ENCODE measurements around the gene CARD6.

CARD6 gene

DNA sequence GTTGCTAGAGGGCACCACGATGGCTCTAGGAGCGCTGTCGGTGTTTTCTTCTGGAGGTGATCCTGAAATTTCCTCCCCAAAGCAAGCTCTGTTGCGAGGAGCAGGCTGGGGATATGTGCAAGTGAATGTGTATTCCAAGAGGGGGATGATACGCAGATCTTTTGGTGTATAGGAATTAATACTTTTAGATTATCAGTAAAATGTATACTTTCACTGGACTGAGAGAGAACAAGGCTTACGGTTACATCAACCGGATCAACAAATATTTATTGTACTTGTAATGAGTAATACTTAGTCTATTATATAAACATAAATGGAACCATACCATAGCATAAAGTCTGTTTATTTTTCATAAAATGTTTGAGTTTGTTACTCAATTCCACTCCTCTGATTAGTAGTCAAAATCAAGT is 42.4 kb upstream of the CARD6 start:
- Histone ChIP-seq H3K4me1 (ENCODE audit: low read length) (0 out of 2 replicates have a peak, but pooled peaks cover 4% of the 10 kb centered on the region), H4K20me1 (ENCODE audit: insufficient read depth, low read length) (peaks cover 5% of the 10 kb centered on the region; the same call in 1 of the 2 replicates), H3K4me2 (ENCODE audit: low read depth, low read length) (peak overlapping the region; percentile 68; the same call in 1 of the 2 replicates), H3K9ac (ENCODE audit: low read length) (peak overlapping the region; percentile 46; the same call in 1 of the 2 replicates), H3F3A (ENCODE audit: insufficient read depth, low read length) (0 out of 2 replicates have a peak, but pooled peaks cover 4% of the 10 kb centered on the region), H3K79me2 (ENCODE audit: low read length) (peaks cover 36% of the 10 kb centered on the region), H3K36me3 (replicated peaks; ENCODE audit: insufficient read depth, low read length) (no peaks in the 10 kb centered on the region), H3K27me3 (replicated peaks; ENCODE audit: insufficient read depth, low read length) (peaks cover 11% of the 10 kb centered on the region), H3K9me2 (replicated peaks; ENCODE audit: insufficient read depth, low read length) (no peaks in the 10 kb centered on the region), H3K4me3 (ENCODE audit: low read length) (peak overlapping the region; percentile 68), H3K27ac (ENCODE audit: low read length) (no peak overlapping the region), H3K9me3 (replicated peaks; ENCODE audit: insufficient read depth, low read length) (no peaks in the 10 kb centered on the region), H2AFZ (ENCODE audit: low read length) (peak overlapping the region; percentile 81; the same call in 1 of the 2 replicates)
- DNase-seq: peak; percentile 56
- TF ChIP-seq EZH2 (optimal IDR thresholded peaks at IDR 0.05; ENCODE audit: low read depth, low read length) (no peak), EZH2phosphoT487 (IDR thresholded peaks at IDR 0.05; ENCODE audit: low read length) (no peak)
- TF ChIP-seq, protein P1, sequence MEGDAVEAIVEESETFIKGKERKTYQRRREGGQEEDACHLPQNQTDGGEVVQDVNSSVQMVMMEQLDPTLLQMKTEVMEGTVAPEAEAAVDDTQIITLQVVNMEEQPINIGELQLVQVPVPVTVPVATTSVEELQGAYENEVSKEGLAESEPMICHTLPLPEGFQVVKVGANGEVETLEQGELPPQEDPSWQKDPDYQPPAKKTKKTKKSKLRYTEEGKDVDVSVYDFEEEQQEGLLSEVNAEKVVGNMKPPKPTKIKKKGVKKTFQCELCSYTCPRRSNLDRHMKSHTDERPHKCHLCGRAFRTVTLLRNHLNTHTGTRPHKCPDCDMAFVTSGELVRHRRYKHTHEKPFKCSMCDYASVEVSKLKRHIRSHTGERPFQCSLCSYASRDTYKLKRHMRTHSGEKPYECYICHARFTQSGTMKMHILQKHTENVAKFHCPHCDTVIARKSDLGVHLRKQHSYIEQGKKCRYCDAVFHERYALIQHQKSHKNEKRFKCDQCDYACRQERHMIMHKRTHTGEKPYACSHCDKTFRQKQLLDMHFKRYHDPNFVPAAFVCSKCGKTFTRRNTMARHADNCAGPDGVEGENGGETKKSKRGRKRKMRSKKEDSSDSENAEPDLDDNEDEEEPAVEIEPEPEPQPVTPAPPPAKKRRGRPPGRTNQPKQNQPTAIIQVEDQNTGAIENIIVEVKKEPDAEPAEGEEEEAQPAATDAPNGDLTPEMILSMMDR (IDR thresholded peaks at IDR 0.05; ENCODE audit: low read length): no peak

DNA sequence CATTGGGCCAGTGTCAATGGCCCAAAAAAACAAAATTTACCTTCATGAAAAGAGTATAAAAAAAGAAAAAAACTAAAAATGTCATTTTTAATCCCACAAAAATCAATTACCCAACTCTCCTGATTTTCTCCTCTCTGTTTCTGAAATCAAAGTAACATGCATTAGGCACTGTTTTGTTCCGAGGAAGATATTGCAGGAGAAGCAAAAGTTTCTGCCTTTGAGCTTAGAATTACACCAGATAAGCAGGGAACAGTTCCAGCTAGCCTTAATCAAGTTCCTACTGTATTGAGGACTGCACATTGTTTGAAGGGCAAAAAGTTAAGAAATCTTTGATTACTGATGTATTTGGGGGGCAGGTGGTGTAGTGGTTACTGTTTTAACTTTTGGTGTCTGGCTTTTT is 41.9 kb upstream of the CARD6 start:
- no peak overlapping the region for H3K9ac ChIP-seq (ENCODE audit: low read length)
- H3F3A ChIP-seq (ENCODE audit: insufficient read depth, low read length): 0 out of 2 replicates have a peak, but pooled peaks cover 4% of the 10 kb centered on the region
- 0 out of 2 replicates have a peak, but pooled peaks cover 4% of the 10 kb centered on the region for H3K4me1 ChIP-seq (ENCODE audit: low read length)
- peaks cover 5% of the 10 kb centered on the region; the same call in 1 of the 2 replicates for H4K20me1 ChIP-seq (ENCODE audit: insufficient read depth, low read length)
- peak overlapping the region; percentile 68; the same call in 1 of the 2 replicates for H3K4me2 ChIP-seq (ENCODE audit: low read depth, low read length)
- H3K79me2 ChIP-seq (ENCODE audit: low read length): peaks cover 31% of the 10 kb centered on the region
- no peak overlapping the region for H3K27ac ChIP-seq (ENCODE audit: low read length)
- TF ChIP-seq EZH2 (optimal IDR thresholded peaks at IDR 0.05; ENCODE audit: low read depth, low read length) (no peak), EZH2phosphoT487 (IDR thresholded peaks at IDR 0.05; ENCODE audit: low read length) (no peak)
- TF ChIP-seq, protein P1 (IDR thresholded peaks at IDR 0.05; ENCODE audit: low read length): no peak
- no peak for DNase-seq
- H3K27me3 ChIP-seq (replicated peaks; ENCODE audit: insufficient read depth, low read length): peaks cover 11% of the 10 kb centered on the region
- no peak overlapping the region for H3K4me3 ChIP-seq (ENCODE audit: low read length)
- H2AFZ ChIP-seq (ENCODE audit: low read length): no peak overlapping the region
- no peaks in the 10 kb centered on the region for H3K36me3 ChIP-seq (replicated peaks; ENCODE audit: insufficient read depth, low read length)
- no peaks in the 10 kb centered on the region for H3K9me3 ChIP-seq (replicated peaks; ENCODE audit: insufficient read depth, low read length)
- H3K9me2 ChIP-seq (replicated peaks; ENCODE audit: insufficient read depth, low read length): no peaks in the 10 kb centered on the region

DNA sequence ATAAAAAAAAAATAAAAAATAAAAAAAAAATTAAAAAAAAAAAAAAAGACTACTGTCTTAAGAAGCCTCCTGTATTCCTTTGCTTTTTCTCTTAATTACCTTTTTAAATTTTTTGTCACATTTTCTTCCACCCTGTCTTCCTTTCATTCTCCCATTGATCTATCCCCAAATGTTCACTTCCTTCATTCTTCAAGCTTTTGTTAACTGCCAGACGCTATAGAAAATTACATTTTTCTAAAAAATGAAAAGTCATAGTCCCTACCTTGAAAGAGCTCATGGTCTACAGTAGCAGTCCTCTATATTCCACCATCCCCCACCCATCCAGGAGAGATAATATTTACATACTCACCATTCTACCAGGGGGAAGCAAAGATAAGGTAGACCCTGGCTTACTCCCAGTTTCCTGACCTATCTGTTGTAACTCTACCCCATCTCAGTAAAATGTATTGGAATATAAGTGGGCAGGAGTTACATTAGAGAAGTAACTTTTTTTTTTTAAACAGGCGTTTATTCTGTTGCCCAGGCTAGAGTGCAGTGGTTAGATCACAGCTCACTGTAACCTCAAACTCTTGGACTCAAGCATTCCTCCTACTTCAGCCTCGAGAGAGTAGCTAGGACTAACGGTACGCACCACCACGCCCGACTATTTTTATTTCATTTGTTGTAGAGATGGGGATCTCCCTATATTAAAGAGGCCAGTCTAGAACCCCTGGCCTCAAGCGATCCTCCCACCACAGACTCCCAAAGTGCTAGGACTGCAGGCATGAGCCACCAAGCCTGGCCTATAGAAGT is 39.2 kb upstream of the CARD6 start:
- Histone ChIP-seq H3K4me1 (ENCODE audit: low read length) (no peaks in the 10 kb centered on the region), H3F3A (ENCODE audit: insufficient read depth, low read length) (0 out of 2 replicates have a peak, but pooled peaks cover 4% of the 10 kb centered on the region), H3K79me2 (ENCODE audit: low read length) (peaks cover 6% of the 10 kb centered on the region), H3K27me3 (replicated peaks; ENCODE audit: insufficient read depth, low read length) (peaks cover 11% of the 10 kb centered on the region), H3K4me3 (ENCODE audit: low read length) (no peak overlapping the region), H3K4me2 (ENCODE audit: low read depth, low read length) (no peak overlapping the region), H3K27ac (ENCODE audit: low read length) (no peak overlapping the region), H3K36me3 (replicated peaks; ENCODE audit: insufficient read depth, low read length) (no peaks in the 10 kb centered on the region), H3K9me3 (replicated peaks; ENCODE audit: insufficient read depth, low read length) (no peaks in the 10 kb centered on the region), H4K20me1 (ENCODE audit: insufficient read depth, low read length) (no peaks in the 10 kb centered on the region), H3K9me2 (replicated peaks; ENCODE audit: insufficient read depth, low read length) (no peaks in the 10 kb centered on the region), H2AFZ (ENCODE audit: low read length) (no peak overlapping the region), H3K9ac (ENCODE audit: low read length) (no peak overlapping the region)
- TF ChIP-seq EZH2 (optimal IDR thresholded peaks at IDR 0.05; ENCODE audit: low read depth, low read length): no peak
- TF ChIP-seq EZH2phosphoT487 (IDR thresholded peaks at IDR 0.05; ENCODE audit: low read length): no peak
- TF ChIP-seq, protein P1 (IDR thresholded peaks at IDR 0.05; ENCODE audit: low read length): no peak
- no peak for DNase-seq
